SK-N-MC (cell line): ENCODE measurements around the gene TBX21.

Experiments
- DNase-seq: peaks from one replicate; pipeline ENCODE4 v3.0.0-alpha.2; 2011; ENCODE audit warnings: low read depth, low spot score
- H3K27ac ChIP-seq: fragments of 200-600 bp; sonication (generic); 2 replicates; pipeline ENCODE4 v1.5.1; 2016; ENCODE audit warnings: mixed run types
- H3K36me3 ChIP-seq: fragments of 200-600 bp; sonication (generic); 2 replicates; pipeline ENCODE4 v1.6.1; 2017; ENCODE audit warnings: antibody characterized with exemption, low read length, mixed read lengths; ENCODE audit not compliant: insufficient read depth
- H3K4me3 ChIP-seq: fragments of 200-600 bp; sonication (generic); 2 replicates; pipeline ENCODE4 v1.5.1; 2016
- H3K9ac ChIP-seq: fragments of 200-600 bp; sonication (generic); 2 replicates; pipeline ENCODE4 v1.8.0; 2017; ENCODE audit warnings: mixed run types, mixed read lengths; ENCODE audit not compliant: insufficient read length
- H3K9me3 ChIP-seq: fragments of 200-600 bp; sonication (generic); 2 replicates; pipeline ENCODE4 v1.6.1; 2017; ENCODE audit warnings: low read depth, mild to moderate bottlenecking, antibody characterized with exemption, low read length, moderate library complexity, mixed read lengths
- EZH2 ChIP-seq: fragments of 200-600 bp; sonication (generic); IDR thresholded peaks from one replicate; pipeline ENCODE4 v1.6.1; 2017; ENCODE audit warnings: antibody characterized with exemption
- FOXP2 ChIP-seq: optimal IDR thresholded peaks from 2 replicates; pipeline ENCODE3; 2011; ENCODE audit warnings: mild to moderate bottlenecking, moderate library complexity; ENCODE audit not compliant: insufficient read depth; ENCODE audit errors: extremely low read length, control extremely low read depth
- POLR2AphosphoS5 ChIP-seq: IDR thresholded peaks from 2 replicates; pipeline ENCODE4 v1.6.1; 2012; ENCODE audit warnings: mild to moderate bottlenecking, low read depth, low read length, borderline replicate concordance

The TBX21 gene

GRCh38 chr17:47717261-47717697 is 15.8 kb upstream of the TBX21 start:
- H3K4me3 ChIP-seq: no peak overlapping the region
- DNase-seq: no peak
- H3K9me3 ChIP-seq: no peaks in the 10 kb centered on the region
- no peak overlapping the region for H3K9ac ChIP-seq
- TF ChIP-seq EZH2: no peak
- no peak for TF ChIP-seq POLR2AphosphoS5
- TF ChIP-seq FOXP2: no peak
- no peak overlapping the region for H3K27ac ChIP-seq
- H3K36me3 ChIP-seq: no peaks in the 10 kb centered on the region

GRCh38 chr17:47717979-47718621 is 14.9 kb upstream of the TBX21 start:
- Histone ChIP-seq H3K27ac (no peak overlapping the region), H3K4me3 (no peak overlapping the region)
- no peak for DNase-seq

GRCh38 chr17:47718634-47719405 is 14.2 kb upstream of the TBX21 start:
- Histone ChIP-seq H3K4me3 (no peak overlapping the region), H3K9me3 (no peaks in the 10 kb centered on the region), H3K9ac (no peak overlapping the region), H3K27ac (no peak overlapping the region), H3K36me3 (no peaks in the 10 kb centered on the region)
- no peak for TF ChIP-seq POLR2AphosphoS5
- no peak for TF ChIP-seq EZH2
- no peak for TF ChIP-seq FOXP2
- no peak for DNase-seq

More at GRCh38 chr17:47717979-47718621, 14.9 kb upstream of the TBX21 start:
- Histone ChIP-seq H3K9me3 (no peaks in the 10 kb centered on the region), H3K9ac (no peak overlapping the region), H3K36me3 (no peaks in the 10 kb centered on the region)
- TF ChIP-seq EZH2: no peak
- no peak for TF ChIP-seq POLR2AphosphoS5
- TF ChIP-seq FOXP2: no peak

- TF ChIP-seq FOXP2: no peak
- no peak overlapping the region for H3K27ac ChIP-seq
- DNase-seq: no peak
- no peaks in the 10 kb centered on the region for H3K36me3 ChIP-seq
- H3K9ac ChIP-seq: no peak overlapping the region
- H3K9me3 ChIP-seq: no peaks in the 10 kb centered on the region
- H3K4me3 ChIP-seq: no peak overlapping the region
Measured at GRCh38 chr17:47719411-47720152, 13.5 kb upstream of the TBX21 start.

GRCh38 chr17:47720196-47720595 is 12.8 kb upstream of the TBX21 start:
- Histone ChIP-seq H3K9ac (no peak overlapping the region), H3K27ac (no peak overlapping the region), H3K9me3 (no peaks in the 10 kb centered on the region), H3K4me3 (no peak overlapping the region), H3K36me3 (no peaks in the 10 kb centered on the region)
- no peak for DNase-seq
- no peak for TF ChIP-seq POLR2AphosphoS5

- H3K9ac ChIP-seq: no peak overlapping the region
- no peaks in the 10 kb centered on the region for H3K9me3 ChIP-seq
- no peaks in the 10 kb centered on the region for H3K36me3 ChIP-seq
- TF ChIP-seq POLR2AphosphoS5: no peak
- TF ChIP-seq FOXP2: no peak
- TF ChIP-seq EZH2: no peak
- H3K4me3 ChIP-seq: no peak overlapping the region
- DNase-seq: no peak
- H3K27ac ChIP-seq: no peak overlapping the region
Measured at GRCh38 chr17:47720754-47721533, 12.1 kb upstream of the TBX21 start.

- no peak for DNase-seq
- Histone ChIP-seq H3K36me3 (no peaks in the 10 kb centered on the region), H3K9ac (no peak overlapping the region), H3K9me3 (no peaks in the 10 kb centered on the region), H3K4me3 (no peak overlapping the region), H3K27ac (no peak overlapping the region)
- TF ChIP-seq EZH2 (no peak), POLR2AphosphoS5 (no peak), FOXP2 (no peak)
Measured at GRCh38 chr17:47721725-47722124, 11.3 kb upstream of the TBX21 start.

- DNase-seq: no peak
- Histone ChIP-seq H3K36me3 (no peaks in the 10 kb centered on the region), H3K9ac (no peak overlapping the region), H3K27ac (no peak overlapping the region), H3K9me3 (no peaks in the 10 kb centered on the region), H3K4me3 (no peak overlapping the region)
- no peak for TF ChIP-seq FOXP2
- TF ChIP-seq POLR2AphosphoS5: no peak
- TF ChIP-seq EZH2: no peak
Measured at GRCh38 chr17:47724705-47725104, 8.3 kb upstream of the TBX21 start.
